NCI-H2196 (cell line): Measurements from ENCODE around the gene VPS72.
A peak's percentile ranks its signal among the peaks of the same experiment; 100 is the strongest.
"Not testable (repeated sequence)": the region's sequence is repeated elsewhere in the genome, so short reads cannot be mapped to it uniquely, and the experiment has no call there.

ENCODE experiments used
- DNase-seq: peaks from one replicate; lab custom pipeline; 2025; ENCODE audit not compliant: unreplicated experiment; lab: John Stamatoyannopoulos, UW

Gene VPS72, protein sequence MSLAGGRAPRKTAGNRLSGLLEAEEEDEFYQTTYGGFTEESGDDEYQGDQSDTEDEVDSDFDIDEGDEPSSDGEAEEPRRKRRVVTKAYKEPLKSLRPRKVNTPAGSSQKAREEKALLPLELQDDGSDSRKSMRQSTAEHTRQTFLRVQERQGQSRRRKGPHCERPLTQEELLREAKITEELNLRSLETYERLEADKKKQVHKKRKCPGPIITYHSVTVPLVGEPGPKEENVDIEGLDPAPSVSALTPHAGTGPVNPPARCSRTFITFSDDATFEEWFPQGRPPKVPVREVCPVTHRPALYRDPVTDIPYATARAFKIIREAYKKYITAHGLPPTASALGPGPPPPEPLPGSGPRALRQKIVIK

DNA sequence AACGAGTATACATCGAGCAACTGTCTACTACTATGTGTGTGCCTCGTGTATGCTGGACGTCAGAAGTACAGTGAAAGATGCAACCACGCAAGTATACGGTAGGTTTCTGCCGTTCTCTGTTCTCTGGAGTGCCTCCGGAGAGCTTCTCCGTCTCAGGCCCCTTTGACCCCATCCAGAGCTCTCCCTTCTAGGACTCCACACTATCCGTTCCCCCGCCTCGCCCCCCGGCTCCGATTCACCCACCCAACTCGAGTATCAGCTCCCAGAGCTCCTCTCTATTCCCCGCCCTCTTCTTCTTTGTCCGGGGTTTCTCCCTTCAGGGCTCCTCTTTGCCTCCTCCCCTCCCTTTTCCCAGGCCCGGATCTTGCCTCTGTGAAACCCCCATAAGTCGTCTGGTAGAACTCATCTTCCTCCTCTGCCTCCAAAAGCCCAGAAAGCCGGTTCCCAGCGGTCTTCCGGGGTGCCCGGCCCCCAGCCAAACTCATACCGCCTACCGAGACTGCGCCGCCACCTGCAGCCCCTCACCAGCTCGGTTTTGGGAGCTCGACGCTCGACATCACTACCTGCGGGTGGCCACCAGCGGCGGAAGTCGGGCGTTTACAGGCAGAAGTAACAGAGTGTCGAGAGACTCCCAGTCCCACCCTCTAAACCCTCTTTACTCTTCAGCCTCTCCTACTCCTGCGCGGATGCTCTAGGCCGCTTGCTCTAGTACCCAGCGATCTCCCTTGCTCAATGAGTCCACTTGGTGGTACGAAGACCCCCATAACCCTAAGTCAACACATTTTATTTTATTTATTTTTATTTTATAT is at the start of gene VPS72:
Gene VPS72 (minus strand): TSS at position 561 of the 809 bp plus-strand sequence. CDS start 76 bp downstream, at position 485.
- peak; percentile 89 for DNase-seq

DNA sequence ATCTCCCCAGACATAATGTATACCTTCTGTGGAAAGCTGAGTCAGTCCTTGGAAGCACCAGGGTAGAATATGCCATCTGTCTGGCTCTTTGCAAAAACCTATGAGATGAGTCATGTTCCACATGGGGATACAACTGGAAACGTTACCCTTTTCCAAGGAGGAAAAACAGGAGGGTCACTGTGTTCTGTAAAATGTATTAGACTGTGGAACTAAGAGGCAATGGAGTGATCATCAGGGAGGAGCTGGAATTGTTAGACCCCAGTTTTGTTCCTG is 48.4 kb upstream of the VPS72 start:
- DNase-seq = no peak

GRCh38 chr1:151237678-151238466 is 47.9 kb upstream of the VPS72 start:
- no peak for DNase-seq

DNA sequence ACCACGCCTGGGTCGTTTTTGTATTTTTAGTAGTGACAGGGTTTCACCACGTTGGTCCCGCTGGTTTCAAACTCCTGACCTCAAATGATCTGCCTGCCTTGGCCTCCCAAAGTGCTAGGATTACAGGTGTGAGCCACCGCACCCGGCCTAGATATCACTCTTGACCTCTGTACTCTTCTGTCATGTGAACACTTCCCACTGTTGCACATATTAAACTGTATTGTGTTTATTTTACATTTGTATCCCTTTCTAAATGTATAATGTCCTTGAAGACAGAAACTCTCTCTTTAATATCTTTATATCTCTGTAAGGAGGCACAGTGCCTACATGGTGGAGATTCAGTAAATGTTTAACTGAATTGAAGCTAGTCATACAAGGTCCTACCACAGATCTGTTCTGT is 45.2 kb upstream of the VPS72 start:
- no peak for DNase-seq

- peak; percentile 20 for DNase-seq
These were observed 32.1 kb upstream of the VPS72 start for GRCh38 chr1:151222130-151222529.

DNA sequence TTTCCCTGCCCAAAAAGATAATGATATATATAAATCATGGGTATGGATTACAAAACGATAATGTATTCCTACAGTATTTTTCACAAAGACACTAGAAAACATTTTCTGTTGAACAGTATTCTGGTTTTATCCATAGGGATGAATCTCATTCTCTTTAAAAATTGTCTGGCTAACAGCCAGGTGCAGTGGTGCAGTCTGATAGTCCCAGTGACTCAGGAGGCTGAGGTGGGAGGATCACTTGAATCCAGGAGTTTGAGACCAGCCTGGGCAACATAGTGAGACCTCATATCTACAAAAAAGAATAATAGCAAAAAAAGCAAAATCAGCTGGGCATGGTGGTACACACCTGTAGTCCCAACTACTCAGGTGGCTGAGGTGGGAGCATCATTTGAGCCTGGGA is 31.6 kb upstream of the VPS72 start:
- DNase-seq = no peak

DNA sequence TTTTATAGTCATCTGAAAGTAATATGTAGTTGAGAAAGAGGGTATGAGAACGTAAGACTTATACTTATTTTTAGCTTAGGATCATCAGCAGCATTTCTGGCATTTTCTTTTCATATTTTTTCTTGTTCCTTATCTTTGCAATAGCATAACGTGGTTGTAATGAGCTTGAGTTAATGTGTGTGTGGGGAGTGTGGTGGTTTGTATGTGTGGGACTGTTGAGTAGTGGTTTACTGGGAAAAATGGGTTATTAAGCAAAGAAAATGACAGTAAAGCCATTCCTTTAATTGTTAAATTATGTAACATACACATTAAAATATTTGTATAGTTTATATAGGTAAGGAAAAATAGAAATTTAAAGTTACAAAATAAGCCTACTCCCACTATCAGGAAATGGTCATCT is 23.6 kb upstream of the VPS72 start:
- no peak for DNase-seq

DNA sequence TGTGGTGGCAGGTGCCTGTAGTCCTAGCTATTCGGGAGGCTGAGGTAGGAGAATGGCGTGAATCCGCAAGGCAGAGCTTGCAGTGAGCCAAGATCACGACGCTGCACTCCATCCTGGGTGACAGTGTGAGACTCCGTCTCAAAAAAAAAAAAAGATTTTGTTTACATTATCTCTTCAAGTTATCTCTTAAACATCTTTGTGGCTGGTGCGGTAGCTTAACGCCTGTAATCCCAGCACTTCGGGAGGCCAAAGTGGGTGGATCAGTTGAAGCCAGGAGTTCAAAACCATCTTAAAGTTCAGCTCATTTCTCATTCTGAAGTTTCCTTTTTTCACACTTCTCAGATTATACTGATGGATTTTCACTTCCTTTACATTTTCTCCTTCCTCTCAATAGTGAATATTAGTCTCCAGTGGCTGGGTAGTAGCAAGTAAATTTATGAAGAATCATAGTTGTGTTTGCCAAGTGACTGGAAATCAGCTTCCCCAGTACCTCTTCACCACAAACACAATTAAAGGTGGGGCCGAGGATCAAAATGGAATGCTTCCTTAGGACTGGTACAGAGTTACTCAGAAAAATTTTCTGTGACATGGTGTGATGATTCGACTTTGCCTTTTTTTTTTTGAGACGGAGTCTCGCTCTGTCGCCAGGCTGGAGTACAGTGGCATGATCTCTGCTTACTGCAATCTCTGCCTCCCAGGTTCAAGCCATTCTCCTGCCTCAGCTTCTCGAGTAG is 22.1 kb upstream of the VPS72 start:
- DNase-seq = no peak

- DNase-seq = no peak
These were observed 20.8 kb upstream of the VPS72 start for GRCh38 chr1:151210830-151211229.

DNA sequence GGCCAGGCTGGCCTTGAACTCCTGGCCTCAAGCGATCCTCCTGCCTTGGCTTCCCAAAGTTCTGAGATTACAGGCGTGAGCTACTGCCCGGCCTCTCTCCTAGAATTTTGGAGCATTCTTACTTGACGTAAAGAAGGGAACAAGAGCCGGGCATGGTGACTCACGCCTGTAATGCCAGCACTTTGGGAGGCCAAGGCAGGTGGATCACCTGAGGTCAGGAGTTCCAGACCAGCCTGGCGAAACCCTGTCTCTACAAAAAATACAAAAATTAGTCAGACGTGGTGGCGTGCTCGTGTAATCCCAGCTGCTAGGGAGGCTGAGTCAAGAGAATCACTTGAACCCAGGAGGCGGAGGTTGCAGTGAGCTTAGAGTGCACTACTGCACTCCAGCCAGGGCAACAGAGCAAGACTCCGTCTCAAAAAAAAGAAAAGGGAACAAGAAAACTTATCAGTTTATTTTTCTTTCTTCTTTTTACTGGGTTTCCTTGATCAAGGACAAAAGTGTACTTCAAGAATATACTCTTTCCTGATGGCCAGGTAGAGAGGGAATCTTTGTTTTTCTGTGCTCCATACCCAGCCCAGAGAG is 15.5 kb upstream of the VPS72 start:
- DNase-seq = not testable (repeated sequence)

DNA sequence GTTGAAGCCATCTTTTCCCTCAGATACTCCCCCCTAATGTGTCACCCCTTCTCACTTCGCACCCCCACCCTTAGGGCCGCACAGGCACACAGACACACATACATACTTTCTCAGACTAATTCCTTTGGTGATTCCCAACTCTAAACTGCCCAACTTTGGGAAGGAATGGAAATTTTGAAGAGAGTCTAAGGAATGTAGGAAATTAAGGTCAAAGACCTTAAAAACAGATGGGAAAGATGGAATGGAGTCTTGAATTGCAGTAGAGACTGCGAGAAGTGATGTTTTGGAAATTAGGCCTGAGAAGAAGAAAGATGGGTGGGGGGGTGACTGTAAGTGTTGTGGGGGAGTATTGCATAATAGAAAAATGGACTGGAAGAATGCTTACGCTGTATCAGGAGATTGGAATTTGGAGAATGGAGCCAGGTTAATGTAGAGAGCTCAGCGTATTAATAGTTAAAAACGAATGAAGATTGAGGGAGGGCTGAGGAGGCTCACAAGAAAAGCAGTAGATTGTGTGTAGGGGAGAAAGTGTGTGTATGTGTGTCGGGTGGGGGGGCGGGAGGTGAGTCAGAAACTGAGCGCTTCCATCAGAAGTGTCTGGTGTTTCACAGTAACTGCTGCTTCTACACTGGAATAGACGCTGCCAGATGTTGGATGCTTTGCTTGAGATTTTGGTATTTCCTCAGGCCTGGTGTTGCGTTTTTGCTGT is 10.0 kb upstream of the VPS72 start:
- no peak for DNase-seq

DNA sequence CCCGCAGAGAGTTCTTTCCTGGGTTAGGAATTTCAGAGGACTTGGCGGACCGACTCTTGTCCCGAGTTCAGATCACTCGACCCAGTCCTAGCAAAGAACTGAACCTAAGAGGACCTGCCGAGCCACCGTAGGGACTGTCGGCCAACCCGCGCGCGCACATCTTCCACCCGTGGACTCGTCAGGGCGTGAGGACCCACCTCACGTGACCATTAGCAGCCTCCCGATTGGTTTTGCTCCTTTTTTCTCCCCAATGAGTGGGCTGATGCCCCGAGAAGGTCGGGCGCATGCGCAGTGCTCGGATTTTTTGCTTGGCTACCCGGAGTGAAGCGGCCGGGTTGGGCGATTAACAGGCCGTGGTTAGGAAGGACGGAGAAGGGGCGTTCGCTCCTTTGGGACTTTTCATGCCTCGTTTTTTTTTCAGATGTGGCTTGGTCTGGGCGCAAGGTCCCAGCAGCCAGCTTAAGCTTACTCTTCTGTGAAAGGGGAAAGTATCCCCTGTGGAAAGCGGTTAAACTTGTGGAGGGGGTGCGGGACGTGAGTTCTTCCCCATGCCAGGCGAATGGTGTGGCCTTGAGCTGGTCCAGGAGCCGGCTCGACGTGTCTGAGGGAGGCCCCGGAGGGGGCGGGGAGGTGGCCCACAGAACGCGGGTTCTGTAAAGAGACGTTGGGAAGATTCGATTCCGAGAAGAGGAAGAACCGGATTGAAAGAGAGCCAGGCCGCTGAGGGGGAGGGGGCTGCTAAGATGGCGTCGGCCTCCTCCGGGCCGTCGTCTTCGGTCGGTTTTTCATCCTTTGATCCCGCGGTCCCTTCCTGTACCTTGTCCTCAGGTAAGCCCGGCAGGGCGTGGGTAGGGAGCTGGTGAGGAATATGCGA is 8.5 kb upstream of the VPS72 start, which contains the start of gene PIP5K1A:
Gene PIP5K1A (plus strand): TSS at position 299 of the 874 bp plus-strand sequence. CDS start 445 bp downstream, at position 744.
- peak; percentile 99 for DNase-seq

DNA sequence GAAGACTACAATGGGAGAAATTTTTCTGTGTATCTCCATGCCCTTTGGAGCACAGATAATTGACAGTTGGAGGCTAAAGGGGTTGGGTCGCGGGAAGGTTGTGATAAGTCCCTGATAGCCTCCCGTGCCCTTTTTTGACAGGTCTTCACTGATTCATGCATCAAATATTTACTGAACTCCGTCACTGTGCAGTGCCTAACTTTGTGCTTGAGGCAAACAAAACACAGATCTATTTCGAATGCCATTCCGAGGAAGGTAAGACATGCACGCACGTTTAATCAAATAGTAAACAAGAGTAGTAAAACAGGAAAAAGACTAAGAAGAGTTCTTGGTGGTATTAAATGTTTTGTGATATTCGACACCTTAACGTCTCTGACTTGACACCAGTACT is 7.9 kb upstream of the VPS72 start:
- DNase-seq = no peak

DNA sequence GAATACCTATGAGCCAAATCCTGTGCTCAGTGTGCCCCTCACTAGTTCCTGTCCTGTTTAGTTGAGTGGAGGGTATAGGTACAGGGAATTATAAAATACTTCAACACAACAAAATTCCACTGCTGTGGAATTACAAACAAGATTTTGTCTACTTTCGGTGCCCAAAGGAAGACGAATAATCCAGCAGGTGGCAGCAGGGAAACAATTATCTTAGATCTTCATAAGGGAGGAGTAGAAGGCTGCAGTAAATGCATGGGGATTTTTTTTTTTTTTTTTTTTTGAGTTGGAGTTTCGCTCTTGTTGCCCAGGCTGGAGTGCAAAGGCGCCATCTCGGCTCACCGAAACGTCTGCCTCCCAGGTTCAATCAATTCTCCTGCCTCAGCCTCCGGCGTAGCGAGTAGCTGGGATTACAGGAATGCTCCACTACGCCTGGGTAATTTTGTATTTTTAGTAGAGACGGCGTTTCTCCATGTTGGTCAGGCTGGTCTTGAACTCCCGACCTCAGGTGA is 6.3 kb upstream of the VPS72 start:
- peak; percentile 76 for DNase-seq

DNA sequence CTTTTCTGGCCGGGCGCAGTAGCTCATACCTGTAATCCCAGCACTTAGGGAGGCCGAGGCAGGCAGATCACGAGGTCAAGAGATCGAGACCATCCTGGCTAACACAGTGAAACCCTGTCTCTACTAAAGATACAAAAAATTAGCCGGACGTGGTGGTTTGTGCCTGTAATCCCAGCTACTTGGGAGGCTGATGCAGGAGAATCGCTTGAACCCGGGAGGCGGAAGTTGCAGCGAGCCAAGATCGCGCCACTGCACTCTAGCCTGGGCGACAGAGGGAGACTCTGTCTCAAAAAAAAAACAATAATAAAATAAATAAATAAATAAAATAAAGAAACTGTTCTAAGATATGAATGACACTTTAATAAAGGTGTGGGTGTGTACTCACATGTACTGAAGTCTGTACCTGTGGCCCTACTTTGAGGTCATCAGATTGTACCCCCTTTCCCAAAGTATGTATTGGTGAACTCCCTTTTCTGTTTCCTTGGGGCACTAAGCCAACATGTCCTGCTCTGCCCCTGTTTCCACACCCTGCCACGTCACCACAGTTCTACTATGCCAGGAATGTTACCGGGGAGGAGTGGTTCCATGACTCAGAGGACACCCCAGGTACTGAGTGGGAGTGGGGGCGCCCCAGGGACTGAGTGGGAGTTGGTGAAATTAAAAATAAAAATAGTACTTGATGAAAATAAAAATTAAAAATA is 5.0 kb upstream of the VPS72 start:
- DNase-seq = not testable (repeated sequence)

DNA sequence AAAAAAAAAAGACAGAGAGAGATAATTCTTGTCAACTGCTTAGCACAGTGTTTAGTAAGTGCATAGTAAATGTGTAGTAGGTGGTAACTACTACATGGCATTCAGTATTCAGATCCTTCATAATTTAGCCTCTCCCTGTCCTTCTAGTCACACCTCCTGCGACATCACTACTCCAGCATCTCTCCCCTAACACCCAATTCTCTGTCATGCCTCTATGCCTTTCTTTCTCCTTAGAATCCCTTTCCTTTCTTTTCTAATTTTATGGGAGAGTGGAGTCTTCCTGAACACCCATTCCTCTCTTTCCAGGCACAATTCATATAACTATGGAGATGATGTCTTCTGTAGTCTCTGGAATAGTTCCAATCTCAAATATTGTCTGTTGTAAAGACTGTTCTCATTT is 3.9 kb upstream of the VPS72 start:
- DNase-seq = no peak

- DNase-seq = no peak
These were observed 3.3 kb upstream of the VPS72 start for GRCh38 chr1:151193304-151193703.

DNA sequence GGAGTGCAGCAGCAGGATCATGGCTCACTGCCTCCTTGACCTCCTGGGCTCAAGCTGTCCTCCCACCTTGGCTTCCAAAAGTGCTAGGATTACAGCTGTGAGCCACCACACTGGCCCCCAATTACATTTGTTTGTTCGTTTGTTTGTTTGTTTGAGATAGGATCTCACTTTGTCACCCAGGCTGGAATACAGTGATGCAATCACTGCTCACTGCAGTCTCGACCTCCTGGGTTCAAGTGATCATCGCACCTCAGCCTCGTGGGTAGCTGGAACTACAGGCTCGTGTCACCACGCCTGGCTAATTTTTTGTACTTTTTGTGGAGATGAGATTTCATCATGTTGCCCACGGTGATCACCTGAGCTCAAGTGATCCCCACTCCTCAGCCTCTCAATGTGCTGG is 2.0 kb upstream of the VPS72 start:
- DNase-seq = no peak
